ENCODE results near the gene ZSWIM4. TPM values are rescaled to one million over a fixed set of nuclear protein-coding genes. Genes with fewer than 3 reads are reported as not detected.

ZSWIM4 gene
- total and polyA plus RNA-seq, 2 of the 13 experiments (the other 11 are each of a cell fraction or from before 2014, with no cell fraction given): 0.33 to 0.86 TPM

DNA sequence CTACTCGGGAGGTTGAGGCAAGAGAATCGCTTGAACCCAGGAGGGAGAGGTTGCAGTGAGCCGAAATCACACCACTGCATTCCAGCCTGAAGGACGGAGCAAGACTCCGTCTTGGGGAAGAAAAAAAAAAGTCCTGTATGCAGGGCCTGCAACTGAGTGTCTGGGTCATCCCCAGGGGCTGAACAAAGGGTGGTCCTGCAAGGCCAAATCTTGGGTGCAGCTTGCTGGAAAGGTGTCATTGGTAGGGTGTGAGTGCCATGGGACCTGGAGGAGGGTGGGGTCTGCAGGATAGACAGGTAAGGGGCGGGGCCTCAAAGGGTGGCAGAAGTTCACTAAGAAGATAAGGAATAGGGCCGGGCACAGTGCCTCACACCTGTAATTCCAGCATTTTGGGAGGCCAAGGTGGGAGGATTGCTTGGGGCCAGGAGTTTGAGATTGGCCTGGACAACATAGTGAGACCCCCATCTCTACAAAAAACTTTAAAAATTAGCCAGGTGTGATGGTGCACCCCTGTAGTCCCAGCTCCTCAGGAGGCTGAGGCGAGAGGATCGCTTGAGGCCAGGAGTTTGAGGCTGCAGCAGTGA is 31.5 kb downstream of the ZSWIM4 start:
- BruUV-seq (replicated peaks): no TSS peak
- Histone ChIP-seq H3K36me3 (replicated peaks in 1 of 2; ENCODE audit: control insufficient read depth in 1 of 2, insufficient read depth in 2 of 2, low read length in 2 of 2) (no peaks in the 10 kb centered on the region), H3K27ac (ENCODE audit: extremely low read length, insufficient read depth, low read length) (no peak overlapping the region), H4K20me1 (ENCODE audit: insufficient read depth, low read length) (no peaks in the 10 kb centered on the region), H3K4me2 (ENCODE audit: low read depth, low read length) (no peak overlapping the region), H3K9me3 (ENCODE audit: low read length) (no peaks in the 10 kb centered on the region), H3K27me3 (ENCODE audit: control insufficient read depth in 1 of 2, insufficient read depth in 2 of 2, low read length in 2 of 2) (no peaks in the 10 kb centered on the region), H2AFZ (ENCODE audit: low read length) (no peak overlapping the region), H3K79me2 (ENCODE audit: insufficient read depth, low read length) (no peaks in the 10 kb centered on the region), H3K4me1 (ENCODE audit: insufficient read depth, low read length) (no peaks in the 10 kb centered on the region), H3K9ac (ENCODE audit: insufficient read depth, low read depth, low read length) (no peak overlapping the region), H3K4me3 (replicated peaks in 1 of 3; ENCODE audit: insufficient read depth in 1 of 3, low read depth in 2 of 3, low read length in 3 of 3) (no peak overlapping the region)
- 87% methylated on average over 9 of the region's 9 CpGs for WGBS (ENCODE audit: low lambda C conversion rate)
- TF ChIP-seq, protein P1, sequence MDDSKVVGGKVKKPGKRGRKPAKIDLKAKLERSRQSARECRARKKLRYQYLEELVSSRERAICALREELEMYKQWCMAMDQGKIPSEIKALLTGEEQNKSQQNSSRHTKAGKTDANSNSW (CRISPR knock-in tag; IDR thresholded peaks at IDR 0.05; ENCODE audit: borderline replicate concordance): no peak
- TF ChIP-seq SP1 (IDR thresholded peaks at IDR 0.05): no peak
- no peak for TF ChIP-seq SP1 (CRISPR knock-in tag; IDR thresholded peaks at IDR 0.05)
- TF ChIP-seq REXO4 (CRISPR knock-in tag; IDR thresholded peaks at IDR 0.05; ENCODE audit: borderline replicate concordance): no peak
- FAIRE-seq (no peak), ATAC-seq (no peak), DNase-seq (ENCODE audit: low spot score) (no peak)
- in situ Hi-C loops (cut with HindIII; ENCODE audit: extremely low pct_ligation_motif_present, low pct_unique_long_range_greater_than_20kb) (no loop called here), intact Hi-C loops (cut with micrococcal nuclease; ENCODE audit: unreplicated experiment) (no loop called here)
- ChIA-PET CTCF (ENCODE audit: low intra/inter-chr PET ratio, low total read pairs) (no interaction called here), POLR2A (no interaction called here)

DNA sequence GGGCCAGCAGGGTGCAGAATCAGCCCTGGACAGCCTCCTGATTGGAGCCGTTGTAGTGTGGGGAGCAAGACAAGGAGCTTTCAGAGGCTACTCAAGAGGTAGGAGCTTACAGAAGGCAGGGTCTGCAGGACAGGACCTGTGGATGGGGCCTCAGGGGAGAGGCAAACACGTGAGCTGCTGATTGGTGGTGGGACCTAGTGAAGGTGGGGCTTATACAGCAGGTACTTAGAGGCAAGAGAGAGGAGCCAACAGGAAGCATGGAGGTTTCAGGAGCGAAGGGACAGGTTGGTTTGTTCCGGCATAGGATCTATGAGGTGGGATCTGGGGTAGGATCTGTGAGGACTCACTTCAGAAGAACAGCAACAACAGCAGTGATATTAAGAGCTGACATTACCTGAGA is 32.4 kb downstream of the ZSWIM4 start:
- no peaks in the 10 kb centered on the region for H3K27me3 ChIP-seq (ENCODE audit: control insufficient read depth in 1 of 2, insufficient read depth in 2 of 2, low read length in 2 of 2)
- intact Hi-C loops (cut with micrococcal nuclease; ENCODE audit: unreplicated experiment): no loop called here
- H3K79me2 ChIP-seq (ENCODE audit: insufficient read depth, low read length): no peaks in the 10 kb centered on the region
- no peaks in the 10 kb centered on the region for H3K36me3 ChIP-seq (replicated peaks in 1 of 2; ENCODE audit: control insufficient read depth in 1 of 2, insufficient read depth in 2 of 2, low read length in 2 of 2)
- DNase-seq (ENCODE audit: low spot score): no peak
- no peak for ATAC-seq
- no peak overlapping the region for H3K9ac ChIP-seq (ENCODE audit: insufficient read depth, low read depth, low read length)
- no TSS peak for BruUV-seq (replicated peaks)
- in situ Hi-C loops (cut with HindIII; ENCODE audit: extremely low pct_ligation_motif_present, low pct_unique_long_range_greater_than_20kb): no loop called here
- ChIA-PET CTCF (ENCODE audit: low intra/inter-chr PET ratio, low total read pairs) (no interaction called here), POLR2A (interaction anchor here (0.7 kb wide), 1 partner anchor 330 kb away, joined by 3 read pairs; no protein-coding TSS in a partner anchor)
- H3K9me3 ChIP-seq (ENCODE audit: low read length): no peaks in the 10 kb centered on the region
- no peak overlapping the region for H2AFZ ChIP-seq (ENCODE audit: low read length)
- 0 out of 2 replicates have a peak, but pooled peaks cover under 1% of the 10 kb centered on the region for H3K4me1 ChIP-seq (ENCODE audit: insufficient read depth, low read length)
- WGBS (ENCODE audit: low lambda C conversion rate): 50% methylated on average over 4 of the region's 4 CpGs
- FAIRE-seq: no peak
- no peak overlapping the region for H3K4me3 ChIP-seq (replicated peaks in 1 of 3; ENCODE audit: insufficient read depth in 1 of 3, low read depth in 2 of 3, low read length in 3 of 3)
- H3K27ac ChIP-seq (ENCODE audit: extremely low read length, insufficient read depth, low read length): no peak overlapping the region
- no peak overlapping the region for H3K4me2 ChIP-seq (ENCODE audit: low read depth, low read length)
- no peak for TF ChIP-seq KLF15 (CRISPR knock-in tag; IDR thresholded peaks at IDR 0.05; ENCODE audit: borderline replicate concordance)
- TF ChIP-seq SIN3A (IDR thresholded peaks at IDR 0.05; ENCODE audit: borderline replicate concordance, low read depth, low read length): no peak
- TF ChIP-seq HNRNPUL1 (IDR thresholded peaks at IDR 0.05; ENCODE audit: low read depth, low read length): no peak
- no peak for TF ChIP-seq ZMYM4 (CRISPR knock-in tag; IDR thresholded peaks at IDR 0.05)
- no peak for TF ChIP-seq BORCS8-MEF2B (CRISPR knock-in tag; IDR thresholded peaks at IDR 0.05)
- TF ChIP-seq, protein P2, sequence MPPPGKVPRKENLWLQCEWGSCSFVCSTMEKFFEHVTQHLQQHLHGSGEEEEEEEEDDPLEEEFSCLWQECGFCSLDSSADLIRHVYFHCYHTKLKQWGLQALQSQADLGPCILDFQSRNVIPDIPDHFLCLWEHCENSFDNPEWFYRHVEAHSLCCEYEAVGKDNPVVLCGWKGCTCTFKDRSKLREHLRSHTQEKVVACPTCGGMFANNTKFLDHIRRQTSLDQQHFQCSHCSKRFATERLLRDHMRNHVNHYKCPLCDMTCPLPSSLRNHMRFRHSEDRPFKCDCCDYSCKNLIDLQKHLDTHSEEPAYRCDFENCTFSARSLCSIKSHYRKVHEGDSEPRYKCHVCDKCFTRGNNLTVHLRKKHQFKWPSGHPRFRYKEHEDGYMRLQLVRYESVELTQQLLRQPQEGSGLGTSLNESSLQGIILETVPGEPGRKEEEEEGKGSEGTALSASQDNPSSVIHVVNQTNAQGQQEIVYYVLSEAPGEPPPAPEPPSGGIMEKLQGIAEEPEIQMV (CRISPR knock-in tag; IDR thresholded peaks at IDR 0.05; ENCODE audit: low read depth): no peak
- no peak for TF ChIP-seq ZNF652 (CRISPR knock-in tag; IDR thresholded peaks at IDR 0.05; ENCODE audit: borderline replicate concordance, low read depth)
- H4K20me1 ChIP-seq (ENCODE audit: insufficient read depth, low read length): no peaks in the 10 kb centered on the region
